Stromal cell of bone marrow (primary cell): ENCODE results near the gene MAD2L2.

ENCODE experiments used
- DNase-seq: peaks from one replicate; pipeline ENCODE4 v3.0.0-alpha.2; 2012; ENCODE audit warnings: low read depth

MAD2L2 gene

GRCh38 chr1:11681071-11681771 lies at the start of gene MAD2L2:
MAD2L2 (minus strand) TSS chr1:11681148; CDS start chr1:11680601, 547 bp downstream.
- peak; percentile 65 for DNase-seq

DNA sequence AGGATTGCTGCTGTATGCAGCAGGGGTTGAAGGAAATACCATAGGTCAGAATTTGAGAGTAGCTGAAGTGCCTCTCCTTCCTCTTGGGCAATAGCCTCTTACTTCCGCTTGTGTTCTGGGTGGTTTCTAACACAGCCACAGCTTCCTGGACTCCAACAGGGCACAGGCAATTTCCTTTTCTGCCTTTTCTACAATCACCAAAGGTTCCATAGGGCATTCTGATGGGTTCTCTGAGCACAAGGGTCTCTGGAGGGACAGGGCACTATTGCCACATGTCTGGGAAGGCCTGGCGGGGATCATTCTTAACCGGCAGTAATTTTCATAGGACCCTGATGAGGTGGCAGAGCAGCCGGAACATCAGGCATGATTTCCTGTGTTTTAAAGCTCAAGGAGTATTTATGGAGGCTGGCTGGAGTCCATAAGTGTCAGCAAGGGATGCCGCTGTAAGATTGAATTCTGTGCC lies 49.5 kb upstream of the MAD2L2 start:
- peak; percentile 12 for DNase-seq

GRCh38 chr1:11729498-11730428 lies 48.8 kb upstream of the MAD2L2 start:
- no peak for DNase-seq

- no peak for DNase-seq
Measured at GRCh38 chr1:11729155-11729497, 48.2 kb upstream of the MAD2L2 start.

DNA sequence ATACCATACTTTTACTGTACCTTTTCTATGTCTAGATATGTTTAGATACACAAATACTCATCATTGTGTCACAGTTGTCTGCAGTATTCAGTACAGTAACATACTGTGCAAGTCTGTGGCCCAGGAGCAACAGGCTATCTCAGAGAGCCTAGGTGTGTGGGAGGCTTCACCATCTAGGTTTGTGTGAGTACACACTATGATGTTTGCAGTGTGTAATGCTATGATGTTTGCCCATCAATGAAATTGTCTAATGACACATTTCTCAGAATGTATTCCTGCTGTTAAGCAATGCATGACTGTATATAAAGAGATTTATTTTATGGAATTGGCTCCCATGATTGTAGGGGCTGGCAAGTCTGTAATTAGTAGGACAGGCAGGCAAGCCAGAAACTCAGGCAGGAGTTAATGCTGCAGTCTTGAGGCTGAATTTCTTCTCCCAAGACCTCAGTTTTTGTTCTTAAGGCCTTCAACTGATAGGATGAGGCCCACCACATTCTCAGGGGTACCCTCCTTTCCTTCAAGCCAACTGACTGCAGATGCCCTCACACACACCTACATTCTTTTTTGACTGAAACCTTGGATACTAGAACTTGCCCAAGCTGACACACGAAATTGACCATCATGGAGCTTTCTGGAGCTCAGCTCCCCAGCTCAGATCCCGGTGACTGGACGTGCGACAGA lies 47.3 kb upstream of the MAD2L2 start:
- DNase-seq: no peak

- no peak for DNase-seq
Measured at GRCh38 chr1:11727119-11727518, 46.2 kb upstream of the MAD2L2 start.

DNA sequence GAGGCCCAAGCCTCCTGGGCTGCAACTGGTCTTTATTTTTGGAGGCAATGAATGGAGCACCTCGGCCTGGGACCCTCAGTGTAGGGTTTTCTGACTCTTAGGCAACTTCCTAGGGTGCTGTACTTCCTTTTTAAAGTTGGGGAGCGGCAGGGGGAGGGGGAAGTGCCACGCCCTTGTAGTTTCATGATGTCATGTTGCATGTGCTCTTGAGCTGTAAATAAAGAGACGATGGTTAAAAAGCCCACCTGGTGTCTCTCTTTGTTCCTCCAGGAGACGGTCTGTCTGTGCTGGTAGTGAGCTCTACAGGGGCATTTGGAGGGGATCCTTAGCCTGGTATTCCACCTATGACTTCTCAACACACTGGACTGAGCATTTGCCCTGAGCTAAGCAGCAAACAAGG lies 44.7 kb upstream of the MAD2L2 start:
- no peak for DNase-seq

DNA sequence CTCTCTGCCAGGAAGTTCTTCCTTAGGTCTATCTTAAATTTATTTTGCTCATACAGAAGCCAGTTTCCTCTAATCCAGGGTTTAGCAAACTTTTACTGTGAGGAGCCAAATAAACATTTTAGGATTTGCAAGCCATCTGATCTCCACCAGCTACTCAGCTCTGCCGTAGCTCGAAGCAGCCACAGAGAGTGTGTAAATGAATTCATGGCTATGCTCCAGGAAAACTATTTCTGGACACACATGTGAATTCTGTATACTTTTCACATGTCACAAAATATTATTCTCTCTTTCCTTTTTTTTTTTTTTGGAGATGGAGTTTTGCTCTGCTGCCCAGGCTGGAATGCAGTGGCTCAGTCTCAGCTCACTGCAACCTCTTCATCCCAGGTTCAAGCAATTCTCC lies 41.6 kb upstream of the MAD2L2 start:
- no peak for DNase-seq

DNA sequence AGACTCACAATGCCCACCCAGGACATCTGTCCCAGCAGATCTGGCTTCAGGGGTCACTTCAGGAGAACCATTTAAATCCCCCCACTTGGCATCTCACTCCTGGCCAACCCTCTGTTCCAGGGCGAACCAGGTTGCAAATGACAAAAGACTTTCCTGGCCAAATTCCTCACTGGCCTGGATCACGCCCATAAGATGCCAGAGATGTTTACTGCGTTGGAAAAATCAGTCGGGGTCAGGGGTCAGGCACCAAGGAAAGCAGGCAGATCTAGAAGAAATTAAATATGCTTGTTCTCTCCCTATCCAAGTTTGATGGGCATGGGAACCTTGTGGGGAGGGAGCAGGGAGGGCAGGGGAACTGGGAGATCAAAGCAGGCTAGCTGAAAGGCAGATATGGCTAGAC lies 40.4 kb upstream of the MAD2L2 start:
- no peak for DNase-seq

GRCh38 chr1:11720525-11720924 lies 39.6 kb upstream of the MAD2L2 start:
- no peak for DNase-seq

GRCh38 chr1:11720033-11720376 lies 39.1 kb upstream of the MAD2L2 start:
- no peak for DNase-seq

- DNase-seq: no peak
Measured at GRCh38 chr1:11719313-11720032, 38.5 kb upstream of the MAD2L2 start.

DNA sequence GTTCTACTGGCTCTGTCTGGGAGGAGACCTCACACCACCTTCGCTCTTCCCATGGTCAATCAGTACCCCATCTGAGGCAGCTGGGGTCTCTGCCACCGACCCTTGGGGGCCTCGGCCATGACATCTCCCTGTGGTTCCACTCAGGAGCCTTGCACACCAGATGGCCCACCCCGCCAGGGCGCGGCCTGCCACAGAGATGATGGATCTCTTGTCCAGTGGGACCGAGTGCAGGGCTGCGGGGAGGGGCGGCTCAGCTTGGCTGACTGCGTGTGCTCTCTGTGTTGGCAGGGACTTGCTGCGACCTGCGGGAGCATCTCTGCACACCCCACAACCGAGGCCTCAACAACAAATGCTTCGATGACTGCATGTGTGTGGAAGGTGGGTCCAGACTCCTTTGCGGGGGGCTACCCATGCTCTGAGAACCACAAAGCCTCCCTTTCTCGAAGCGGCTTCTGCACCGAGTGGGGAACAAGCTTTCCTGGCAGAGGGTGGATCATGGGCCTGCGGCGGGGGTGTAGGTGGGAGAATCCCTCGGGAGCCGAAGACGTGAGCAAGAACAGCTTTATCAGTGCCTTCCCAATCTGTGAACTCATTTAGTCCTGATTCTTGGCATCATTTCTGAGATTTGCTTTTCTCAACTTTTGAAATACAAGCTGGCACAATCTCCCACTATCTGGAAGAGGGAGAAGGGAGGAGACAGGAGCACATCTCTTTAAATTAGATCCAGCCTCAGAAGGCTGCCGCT lies 34.1 kb upstream of the MAD2L2 start:
- no peak for DNase-seq

DNA sequence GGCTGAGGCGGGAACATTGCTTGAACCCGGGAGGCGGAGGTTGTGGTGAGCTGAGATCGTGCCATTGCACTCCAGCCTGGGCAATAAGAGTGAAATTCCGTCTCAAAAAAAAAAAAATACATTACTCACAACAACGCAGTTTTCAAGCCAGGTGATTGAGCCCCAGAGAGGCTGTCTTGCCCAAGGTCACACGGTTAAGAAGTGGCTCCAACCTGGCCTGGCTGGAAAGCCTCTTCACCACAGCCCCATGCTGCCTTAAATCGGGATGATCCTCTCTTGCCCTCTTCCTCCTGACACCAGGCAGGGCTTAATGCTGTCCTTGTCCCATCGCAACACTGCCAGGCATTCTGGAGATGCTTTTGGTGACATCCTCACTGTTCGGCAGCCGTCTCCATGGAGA lies 32.1 kb upstream of the MAD2L2 start:
- no peak for DNase-seq

- no peak for DNase-seq
Measured at GRCh38 chr1:11712285-11712684, 31.3 kb upstream of the MAD2L2 start.

DNA sequence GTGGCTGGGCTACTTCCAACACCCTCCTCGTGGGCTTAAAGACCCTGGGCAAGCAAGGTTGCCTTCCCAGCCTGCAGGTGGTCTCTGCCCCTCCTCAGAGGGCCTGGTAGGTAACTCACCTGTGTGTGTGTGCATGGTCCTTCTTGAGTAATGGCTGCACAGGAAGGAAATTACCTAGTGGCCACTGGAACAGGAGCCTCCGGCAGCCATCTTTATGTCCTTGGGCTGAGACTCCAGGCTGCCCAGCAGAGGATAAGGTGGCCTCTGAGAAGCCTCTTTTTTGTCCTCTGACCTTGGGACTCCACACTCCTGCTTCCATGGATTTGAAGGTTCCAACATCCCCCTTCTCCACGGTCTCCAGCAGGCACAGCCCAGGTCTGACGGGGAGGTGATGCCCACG lies 30.5 kb upstream of the MAD2L2 start:
- DNase-seq: no peak

- DNase-seq: no peak
Measured at GRCh38 chr1:11708554-11709350, 27.8 kb upstream of the MAD2L2 start.

GRCh38 chr1:11707621-11708276 lies 26.8 kb upstream of the MAD2L2 start:
- no peak for DNase-seq

- no peak for DNase-seq
Measured at GRCh38 chr1:11706292-11706691, 25.3 kb upstream of the MAD2L2 start.

DNA sequence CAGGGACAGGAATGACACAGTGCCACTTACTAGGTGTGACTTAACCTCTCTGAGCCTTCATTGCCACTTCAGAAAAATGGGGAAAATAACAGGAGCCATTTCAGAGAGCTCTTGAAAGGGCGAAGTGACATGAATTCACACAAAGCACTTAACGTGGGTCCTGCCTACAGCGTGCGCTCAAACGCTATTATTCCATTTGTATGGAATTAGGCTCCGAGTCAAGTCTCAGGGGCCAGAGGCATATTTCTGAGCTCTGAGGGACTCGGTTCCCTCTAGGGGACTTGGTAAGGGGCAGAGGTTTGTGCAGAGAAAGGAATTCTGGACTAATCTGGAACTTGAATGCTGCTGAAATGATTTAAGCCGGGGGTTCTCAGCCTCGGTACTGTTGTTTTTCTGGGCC lies 24.6 kb upstream of the MAD2L2 start:
- no peak for DNase-seq
